WI38 (cell line): ENCODE data around the gene TCF12.

Experiments used
- H3K4me3 ChIP-seq: 2 replicates; pipeline ENCODE4 v1.5.1; 2011; ENCODE audit warnings: low read depth, mild to moderate bottlenecking, control low read depth, low read length
- CTCF ChIP-seq: IDR thresholded peaks from 2 replicates; pipeline ENCODE4 v1.5.1; 2012; ENCODE audit warnings: low read depth, mild to moderate bottlenecking, control low read depth, low read length

Gene TCF12

GRCh38 chr15:57306944-57307411 is 388.5 kb downstream of the TCF12 start:
- TF ChIP-seq CTCF: no peak
- no peak overlapping the region for H3K4me3 ChIP-seq

GRCh38 chr15:57307527-57308169 is 389.2 kb downstream of the TCF12 start:
- no peak for TF ChIP-seq CTCF
- no peak overlapping the region for H3K4me3 ChIP-seq

GRCh38 chr15:57308170-57308545 is 389.7 kb downstream of the TCF12 start:
- no peak for TF ChIP-seq CTCF
- no peak overlapping the region for H3K4me3 ChIP-seq

- no peak overlapping the region for H3K4me3 ChIP-seq
- TF ChIP-seq CTCF: no peak
Measured at GRCh38 chr15:57309856-57310760, 391.7 kb downstream of the TCF12 start.

- no peak for TF ChIP-seq CTCF
Measured at GRCh38 chr15:57310876-57311275, 392.4 kb downstream of the TCF12 start.

GRCh38 chr15:57312006-57312317 is 393.5 kb downstream of the TCF12 start:
- no peak overlapping the region for H3K4me3 ChIP-seq
- TF ChIP-seq CTCF: no peak

More at GRCh38 chr15:57310876-57311275, 392.4 kb downstream of the TCF12 start:
- H3K4me3 ChIP-seq: no peak overlapping the region
